Activated naive CD4-positive, alpha-beta T cell treated with anti-CD3 and anti-CD28 coated beads, Interleukin-2, amount 50 U/mL, for 16 hours (primary cell): Measurements from ENCODE around the gene PCSK4.
"Not testable (repeated sequence)": the region's sequence is repeated elsewhere in the genome, so short reads cannot be mapped to it uniquely, and the experiment has no call there.

Source experiments
- DNase-seq: peaks from one replicate; pipeline ENCODE4 v3.0.0-alpha.2; 2020

PCSK4 gene

DNA sequence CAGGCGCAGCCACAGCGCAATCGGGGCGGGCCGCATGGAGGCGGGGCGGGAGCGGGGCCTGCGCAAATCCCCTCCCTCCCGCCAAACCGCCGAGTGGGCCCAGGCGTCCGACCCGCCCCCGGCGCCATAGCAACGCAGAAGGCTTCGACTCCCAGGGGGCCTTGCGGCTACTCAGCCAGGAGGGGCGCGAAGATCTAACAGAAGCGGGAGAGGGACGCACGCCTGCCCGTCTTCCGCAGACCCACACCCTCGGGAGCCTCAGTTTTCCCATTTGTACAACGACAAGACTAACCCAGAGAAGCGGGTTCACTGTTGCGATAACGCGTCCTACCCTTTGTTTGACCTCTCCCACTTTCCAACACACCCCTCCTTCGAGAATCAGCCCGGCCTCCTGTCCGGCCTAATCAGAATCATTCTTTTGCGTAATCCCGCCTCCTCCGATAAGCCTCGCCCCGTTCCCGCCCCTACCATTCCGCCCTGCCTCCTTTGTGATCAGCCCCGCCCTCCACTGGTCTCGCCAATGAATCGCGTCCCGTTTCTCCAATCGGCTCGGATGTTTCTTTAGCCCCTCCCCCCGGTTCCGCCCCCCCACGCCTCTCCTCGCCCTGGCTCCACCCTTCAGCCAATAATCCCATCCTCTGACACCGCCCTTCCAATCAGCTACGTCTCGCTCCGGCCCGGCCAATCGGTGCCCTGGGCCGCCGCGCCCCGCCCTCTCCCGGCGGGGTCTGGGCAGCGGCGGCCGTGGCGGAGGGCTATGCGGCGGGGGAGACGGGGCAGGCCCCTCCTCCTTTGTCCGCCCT, at the start of gene PCSK4:
Gene PCSK4, minus strand, starts transcription at position 40 of the 803 bp plus-strand sequence. Its CDS starts 4 bp downstream, at position 36.
- peak; percentile 93 for DNase-seq

GRCh38 chr19:1539749-1540148, 49.6 kb upstream of the PCSK4 start:
- not testable (repeated sequence) for DNase-seq

DNA sequence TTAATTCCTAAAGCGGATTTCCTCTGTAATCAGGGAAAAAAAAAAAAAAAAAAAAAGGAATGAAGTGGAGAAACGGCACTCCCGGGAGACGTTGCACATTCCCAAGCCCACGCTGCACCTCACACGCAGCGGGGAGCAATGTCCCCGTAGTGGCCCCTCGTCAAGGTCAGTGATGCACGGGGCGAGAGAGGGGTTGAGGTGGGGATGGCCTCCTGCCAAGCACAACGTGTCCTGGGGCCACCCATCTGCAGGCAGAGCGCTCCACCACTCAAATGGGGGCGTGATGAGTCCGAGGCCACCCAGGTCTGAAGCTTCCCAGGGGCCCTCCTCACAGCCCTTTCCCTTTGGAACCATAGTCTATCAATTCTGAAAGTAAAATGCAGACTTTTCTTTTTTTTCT, 48.8 kb upstream of the PCSK4 start:
- DNase-seq: no peak

- not testable (repeated sequence) for DNase-seq
These were observed 45.5 kb upstream of the PCSK4 start for GRCh38 chr19:1535699-1536098.

DNA sequence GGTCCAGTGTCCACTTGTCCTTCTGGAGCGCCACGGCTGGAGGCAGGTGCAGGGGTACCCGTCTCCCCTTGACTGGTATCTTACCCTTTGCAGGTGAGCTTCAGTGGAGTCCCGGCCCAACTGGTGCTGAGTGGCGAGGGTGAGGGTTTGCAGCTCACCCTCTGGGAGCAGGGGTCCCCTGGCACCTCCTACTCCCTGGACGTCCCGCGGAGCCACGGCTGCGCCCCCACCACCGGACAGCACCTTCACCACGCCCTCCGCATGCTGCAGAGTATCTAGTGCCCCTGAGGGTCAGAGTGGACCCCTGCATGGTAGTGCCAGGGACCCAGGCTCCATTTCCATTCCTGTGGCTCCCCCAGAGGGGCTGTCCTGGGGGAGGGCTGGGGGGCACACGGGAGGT, 44.8 kb upstream of the PCSK4 start:
- no peak for DNase-seq

- DNase-seq: no peak
These were observed 43.5 kb upstream of the PCSK4 start for GRCh38 chr19:1533510-1534150.

GRCh38 chr19:1532003-1532402, 41.9 kb upstream of the PCSK4 start:
- no peak for DNase-seq

DNA sequence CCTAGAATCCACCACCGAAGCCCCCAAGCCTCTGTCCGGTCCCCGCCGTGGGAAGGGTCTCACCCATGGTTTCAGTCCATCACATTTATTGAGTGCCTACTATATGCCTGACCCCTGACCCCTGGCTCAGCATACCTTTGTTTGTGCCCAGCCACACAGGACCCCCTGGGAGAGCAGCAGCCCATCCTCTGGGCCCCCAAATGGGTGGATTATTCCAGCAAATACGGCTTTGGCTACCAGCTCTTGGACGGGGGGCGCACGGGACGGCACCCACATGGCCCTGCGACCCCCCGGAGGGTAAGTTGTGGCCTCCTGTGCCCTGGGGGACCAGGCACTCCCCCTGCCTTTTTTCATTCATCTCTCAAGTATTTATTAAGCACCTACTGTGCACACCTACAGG, 41.4 kb upstream of the PCSK4 start:
- DNase-seq: no peak

DNA sequence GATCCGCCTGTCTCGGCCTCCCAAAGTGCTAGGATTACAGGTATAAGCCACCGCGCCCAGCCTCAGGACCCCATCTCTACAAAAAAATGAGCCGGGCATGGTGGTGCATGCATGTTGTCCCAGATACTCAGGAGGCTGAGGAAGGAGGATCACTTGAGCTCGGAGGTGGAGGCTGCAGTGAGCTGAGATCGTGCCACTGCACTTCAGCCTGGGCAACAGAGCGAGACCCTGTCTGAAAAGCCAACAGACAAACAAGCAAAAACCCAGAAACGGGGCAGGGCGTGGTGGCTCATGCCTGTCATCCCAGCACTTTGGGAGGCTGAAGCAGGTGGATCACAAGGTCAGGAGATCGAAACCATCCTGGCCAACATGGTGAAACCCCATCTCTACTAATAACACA, 40.7 kb upstream of the PCSK4 start:
- DNase-seq: not testable (repeated sequence)

GRCh38 chr19:1529430-1529816, 39.3 kb upstream of the PCSK4 start:
- no peak for DNase-seq

DNA sequence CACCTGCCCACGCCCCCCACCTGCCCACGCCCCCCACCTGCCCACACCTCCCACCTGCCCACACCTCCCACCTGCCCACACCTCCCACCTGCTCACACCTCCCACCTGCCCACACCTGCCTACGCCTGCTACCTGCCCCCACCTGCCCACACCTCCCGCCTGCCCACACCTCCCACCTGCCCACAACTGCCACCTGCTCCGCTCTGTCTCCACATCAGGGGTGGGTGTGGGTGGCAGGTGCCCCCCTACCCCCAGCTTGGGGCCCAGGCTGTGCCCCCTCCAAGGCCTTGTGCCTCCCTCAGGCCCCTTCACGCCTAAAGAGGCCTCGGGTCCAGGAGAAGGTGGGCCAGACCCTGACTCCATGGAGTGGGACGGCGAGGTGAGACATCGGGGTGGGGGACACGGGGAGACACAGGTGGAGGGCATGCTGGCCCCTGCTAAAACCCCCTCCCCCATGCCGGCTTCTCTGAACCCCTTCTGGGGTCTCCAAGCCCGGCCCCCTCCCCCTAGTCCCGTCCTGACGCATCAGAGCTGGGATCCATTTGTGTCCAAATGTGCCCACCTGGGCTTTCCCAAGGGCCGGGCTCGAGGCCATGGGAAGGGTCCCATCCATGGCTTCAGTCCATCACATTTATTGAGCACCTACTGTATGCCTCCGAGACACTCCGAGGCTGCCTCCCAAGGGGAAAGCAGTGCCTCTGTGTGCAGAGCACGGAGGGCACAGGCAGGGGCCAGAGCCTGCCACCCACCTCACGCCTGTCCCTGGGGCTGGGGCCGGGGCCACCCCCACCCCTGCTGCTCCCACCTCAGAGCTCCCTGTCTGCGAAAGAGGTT, 38.7 kb upstream of the PCSK4 start:
- DNase-seq: no peak

DNA sequence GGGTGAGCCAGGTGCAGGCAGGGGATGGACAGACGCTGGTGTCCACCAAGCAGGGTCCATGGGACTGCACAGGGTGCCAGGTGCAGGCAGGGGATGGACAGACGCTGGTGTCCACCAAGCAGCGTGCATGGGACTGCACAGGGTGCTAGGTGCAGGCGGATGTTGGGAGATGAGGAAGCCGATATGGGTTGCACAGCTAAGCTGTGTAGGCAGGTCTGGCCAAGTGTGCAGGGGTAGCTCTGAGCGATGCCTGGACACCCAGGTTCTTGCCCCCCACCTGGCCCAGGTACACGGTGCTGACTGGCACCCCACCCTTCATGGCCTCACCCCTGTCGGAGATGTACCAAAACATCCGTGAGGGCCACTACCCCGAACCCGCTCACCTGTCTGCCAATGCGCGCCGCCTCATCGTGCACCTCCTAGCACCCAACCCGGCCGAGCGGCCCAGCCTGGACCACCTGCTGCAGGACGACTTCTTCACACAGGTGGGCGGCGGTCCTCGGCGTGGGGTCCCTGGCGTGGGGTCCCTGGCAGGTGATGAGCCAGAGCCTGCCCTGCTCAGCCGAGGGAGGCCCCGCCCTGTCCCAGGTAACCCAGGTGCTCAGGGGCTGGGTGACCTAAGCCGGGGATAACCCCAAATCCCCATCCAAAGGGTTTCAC, 37.6 kb upstream of the PCSK4 start:
- no peak for DNase-seq

DNA sequence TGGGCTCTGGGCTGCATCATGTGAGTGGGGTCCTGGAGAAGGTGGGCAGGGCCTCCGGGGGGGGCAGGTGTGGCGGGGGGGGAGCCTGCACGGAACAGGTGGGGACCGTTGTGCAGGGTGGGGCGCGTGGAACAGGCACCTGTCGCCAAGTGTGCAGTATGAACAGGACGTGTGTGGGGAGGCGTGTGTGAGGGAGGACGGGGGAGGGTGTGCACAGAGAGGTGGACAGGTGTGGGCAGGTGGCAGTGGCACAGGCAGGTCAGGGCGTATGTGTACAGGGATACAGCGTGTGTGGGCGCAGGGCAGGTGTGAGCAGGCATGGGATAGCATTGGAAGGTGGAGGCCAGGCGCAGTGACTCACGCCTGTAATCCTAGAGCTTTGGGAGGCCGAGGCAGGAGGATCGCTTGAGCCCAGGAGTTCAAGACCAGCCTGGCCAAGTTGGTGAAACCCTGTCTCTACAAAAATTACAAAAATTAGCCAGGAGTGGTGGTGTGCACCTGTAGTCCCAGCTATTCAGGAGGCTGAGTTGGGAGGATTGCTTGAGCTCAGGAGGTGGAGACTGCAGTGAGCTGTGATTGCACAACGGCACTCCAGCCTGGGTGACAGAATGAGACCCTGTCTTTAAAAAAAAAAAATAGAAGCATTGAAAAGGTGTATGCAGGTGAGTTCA, 37.0 kb upstream of the PCSK4 start:
- no peak for DNase-seq

GRCh38 chr19:1526066-1526778, 36.1 kb upstream of the PCSK4 start:
- DNase-seq: no peak

GRCh38 chr19:1525343-1525742, 35.2 kb upstream of the PCSK4 start:
- no peak for DNase-seq

DNA sequence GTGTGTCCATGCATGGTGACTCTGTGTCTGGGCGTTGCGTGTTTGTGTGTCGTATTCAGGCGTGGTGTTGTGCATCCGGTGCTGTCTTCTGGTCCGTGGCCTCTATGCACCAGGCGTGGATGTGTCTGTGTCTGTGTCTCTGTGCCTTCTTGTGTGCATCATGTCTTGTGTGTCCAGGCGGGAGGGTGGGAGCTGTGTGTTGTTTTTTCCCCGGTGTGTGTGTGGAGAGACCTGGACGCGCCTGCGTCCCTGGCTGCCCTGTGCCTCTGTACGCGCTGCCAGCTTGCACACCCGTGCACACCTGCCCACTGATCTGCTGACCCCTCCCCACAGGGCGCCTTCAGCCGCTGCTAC, 34.8 kb upstream of the PCSK4 start:
- no peak for DNase-seq

GRCh38 chr19:1524287-1524971, 34.3 kb upstream of the PCSK4 start:
- DNase-seq: no peak

- no peak for DNase-seq
These were observed 33.5 kb upstream of the PCSK4 start, which contains the start of gene PLK5 for GRCh38 chr19:1523412-1524286. TSS of gene PLK5 (plus strand) at chr19:1524077. CDS start at chr19:1526997, 2,920 bp downstream.

DNA sequence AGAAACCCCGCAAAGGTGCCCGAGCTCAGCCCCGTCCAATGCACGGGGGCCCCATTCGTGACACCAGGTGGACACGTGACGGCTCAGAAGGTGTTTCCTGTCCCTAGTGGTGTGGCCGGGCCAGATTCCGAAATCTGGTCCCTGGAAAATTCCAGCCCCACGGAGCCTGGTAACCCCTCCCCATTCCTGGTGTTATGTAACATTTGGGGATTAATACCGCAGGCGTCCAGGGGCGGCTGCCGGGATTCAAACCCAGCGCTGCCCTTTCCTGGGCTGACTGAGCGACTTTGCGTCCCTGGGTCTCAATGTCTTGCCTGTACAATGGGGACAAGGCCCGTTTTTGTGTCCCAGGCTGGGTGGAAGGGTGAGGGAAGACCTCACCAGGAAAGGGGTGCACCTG, 32.7 kb upstream of the PCSK4 start:
- no peak for DNase-seq

DNA sequence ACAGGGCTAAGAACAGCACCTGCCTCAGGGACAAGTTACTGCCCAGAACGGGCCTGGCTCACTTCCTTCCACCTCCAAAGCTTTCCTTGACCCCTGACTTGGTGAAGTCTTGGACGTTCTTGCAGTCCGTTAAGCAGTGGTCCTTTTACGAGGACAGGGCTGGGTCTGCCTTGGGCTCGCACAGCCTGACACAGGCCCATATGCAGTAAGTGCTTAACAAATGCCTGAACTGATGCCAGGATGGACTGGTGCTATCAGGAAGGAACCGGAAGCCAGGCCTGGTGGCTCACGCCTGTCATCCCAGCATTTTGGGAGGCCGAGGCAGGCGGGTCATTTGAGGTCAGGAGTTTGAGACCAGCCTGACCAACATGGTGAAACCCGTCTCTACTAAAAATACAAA, 31.9 kb upstream of the PCSK4 start:
- no peak for DNase-seq
